Endothelial cell of umbilical vein (primary cell): ENCODE results near the gene HOXA2.

ENCODE experiments used
- EZH2 ChIP-seq: IDR thresholded peaks from 2 replicates; pipeline ENCODE4 v1.6.1; 2012; ENCODE audit warnings: borderline replicate concordance, low read depth, mild to moderate bottlenecking, moderate library complexity, low read length, inconsistent platforms; ENCODE audit not compliant: severe bottlenecking
- FOS ChIP-seq: IDR thresholded peaks from 2 replicates; pipeline ENCODE4 v1.6.1; 2011; ENCODE audit warnings: mild to moderate bottlenecking, low read length, moderate library complexity, borderline replicate concordance; ENCODE audit not compliant: insufficient read depth
- JUN ChIP-seq: IDR thresholded peaks from 2 replicates; pipeline ENCODE4 v1.6.1; 2011; ENCODE audit warnings: borderline replicate concordance, low read depth; ENCODE audit not compliant: insufficient read length, insufficient read depth
- MAX ChIP-seq: IDR thresholded peaks from 2 replicates; pipeline ENCODE4 v1.6.1; 2011; ENCODE audit not compliant: insufficient read depth, insufficient read length
- MYC ChIP-seq: IDR thresholded peaks from one replicate; pipeline ENCODE4 v1.6.1; 2011; ENCODE audit warnings: mild to moderate bottlenecking, low read depth, low read length
- POLR2A ChIP-seq: IDR thresholded peaks from 2 replicates; pipeline ENCODE4 v1.6.1; 2012; ENCODE audit warnings: low read depth, mild to moderate bottlenecking, control low read depth, low read length
- POLR2AphosphoS5 ChIP-seq: IDR thresholded peaks from 2 replicates; pipeline ENCODE4 v1.6.1; 2012; ENCODE audit warnings: low read depth, mild to moderate bottlenecking, control low read depth, low read length, moderate library complexity; ENCODE audit not compliant: insufficient read depth
- TF ChIP-seq, protein P1 (sequence below), 2 donors: IDR thresholded peaks; 1 replicate in 1 of 2; 2 replicates in 1 of 2; pipeline ENCODE4 v1.5.1; 2011; ENCODE audit warnings: low read length in 2 of 2, mild to moderate bottlenecking in 2 of 2, moderate library complexity in 2 of 2, control low read depth in 1 of 2, inconsistent platforms in 1 of 2, low read depth in 1 of 2; ENCODE audit not compliant: insufficient read depth in 1 of 2; ENCODE audit errors: extremely low read depth in 1 of 2

- TF ChIP-seq POLR2A = no peak
- TF ChIP-seq, protein P1, sequence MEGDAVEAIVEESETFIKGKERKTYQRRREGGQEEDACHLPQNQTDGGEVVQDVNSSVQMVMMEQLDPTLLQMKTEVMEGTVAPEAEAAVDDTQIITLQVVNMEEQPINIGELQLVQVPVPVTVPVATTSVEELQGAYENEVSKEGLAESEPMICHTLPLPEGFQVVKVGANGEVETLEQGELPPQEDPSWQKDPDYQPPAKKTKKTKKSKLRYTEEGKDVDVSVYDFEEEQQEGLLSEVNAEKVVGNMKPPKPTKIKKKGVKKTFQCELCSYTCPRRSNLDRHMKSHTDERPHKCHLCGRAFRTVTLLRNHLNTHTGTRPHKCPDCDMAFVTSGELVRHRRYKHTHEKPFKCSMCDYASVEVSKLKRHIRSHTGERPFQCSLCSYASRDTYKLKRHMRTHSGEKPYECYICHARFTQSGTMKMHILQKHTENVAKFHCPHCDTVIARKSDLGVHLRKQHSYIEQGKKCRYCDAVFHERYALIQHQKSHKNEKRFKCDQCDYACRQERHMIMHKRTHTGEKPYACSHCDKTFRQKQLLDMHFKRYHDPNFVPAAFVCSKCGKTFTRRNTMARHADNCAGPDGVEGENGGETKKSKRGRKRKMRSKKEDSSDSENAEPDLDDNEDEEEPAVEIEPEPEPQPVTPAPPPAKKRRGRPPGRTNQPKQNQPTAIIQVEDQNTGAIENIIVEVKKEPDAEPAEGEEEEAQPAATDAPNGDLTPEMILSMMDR (IDR thresholded peaks at IDR 0.05; ENCODE audit: extremely low read depth in 1 of 2, insufficient read depth in 1 of 2, low read depth in 1 of 2, low read length in 2 of 2) = no peak
- TF ChIP-seq POLR2AphosphoS5 = no peak
- no peak for TF ChIP-seq EZH2
- TF ChIP-seq MYC = no peak
- no peak for TF ChIP-seq MAX
- TF ChIP-seq JUN = no peak
- no peak for TF ChIP-seq FOS
Measured at GRCh38 chr7:27093184-27093895, 9.1 kb downstream of the HOXA2 start.
